MCF 10A (cell line): ENCODE data around the gene PTER. TPM values are rescaled to one million over a fixed set of nuclear protein-coding genes. Genes with fewer than 3 reads are reported as not detected.

Experiments
- BruUV-seq: library from RNA; stranded (reverse); fragments of 400-500 nt; replicated peaks from 2 replicates; lab custom pipeline; 2021; lab: Mats Ljungman, UMichigan
- CTCF ChIA-PET: fragments of 300-600 bp; sonication (Branson Sonifier 250); formaldehyde crosslinking; extraction: SDS; loops from one replicate; lab custom pipeline; 2021; ENCODE audit warnings: antibody characterized with exemption, inconsistent platforms; lab: Yijun Ruan, JAX
- POLR2A ChIA-PET: fragments of 300-600, 350-650 bp; sonication (Branson Sonifier 250); formaldehyde crosslinking; extraction: SDS; loops from one replicate; lab custom pipeline; 2020; ENCODE audit warnings: antibody characterized with exemption, inconsistent platforms; lab: Yijun Ruan, JAX
- DNase-seq: peaks from one replicate; pipeline ENCODE4 v3.0.0-alpha.2; 2018; ENCODE audit not compliant: unreplicated experiment
- H3K27ac Mint-ChIP-seq: one replicate; pipeline ENCODE4 v1.8.0; 2022; ENCODE audit warnings: mild to moderate bottlenecking, low read depth, mixed read lengths; ENCODE audit not compliant: unreplicated experiment
- H3K27me3 Mint-ChIP-seq: one replicate; pipeline ENCODE4 v1.8.0; 2022; ENCODE audit warnings: mixed read lengths; ENCODE audit not compliant: insufficient read depth, unreplicated experiment
- H3K36me3 Mint-ChIP-seq: one replicate; pipeline ENCODE4 v1.8.0; 2022; ENCODE audit warnings: mild to moderate bottlenecking, moderate library complexity, mixed read lengths; ENCODE audit not compliant: insufficient read depth, unreplicated experiment
- H3K4me1 Mint-ChIP-seq: one replicate; pipeline ENCODE4 v1.8.0; 2022; ENCODE audit warnings: mixed read lengths; ENCODE audit not compliant: insufficient read depth, unreplicated experiment
- H3K4me3 Mint-ChIP-seq: one replicate; pipeline ENCODE4 v1.8.0; 2022; ENCODE audit warnings: mild to moderate bottlenecking, moderate library complexity, mixed read lengths; ENCODE audit not compliant: unreplicated experiment
- H3K9me3 Mint-ChIP-seq: one replicate; pipeline ENCODE4 v1.8.0; 2022; ENCODE audit warnings: mixed read lengths; ENCODE audit not compliant: unreplicated experiment
- CTCF ChIP-seq: fragments of 200-600 bp; IDR thresholded peaks from one replicate; pipeline ENCODE4 v1.8.0; 2022; ENCODE audit warnings: antibody characterized with exemption, mild to moderate bottlenecking; ENCODE audit not compliant: unreplicated experiment
- intact Hi-C: fragments of 100-400 bp; cut with micrococcal nuclease; formaldehyde crosslinking; loops from 2 replicates; pipeline ENCODE4 v1.14.1; 2022
- total RNA-seq: library from RNA; stranded (reverse); gene quantifications from 2 replicates; pipeline ENCODE4 v1.2.3, GENCODE V29; 2022

The PTER gene
- total RNA-seq, 1 experiment from 2014 or later = 50.8 TPM

GRCh38 chr10:16445770-16446469 lies 9.1 kb downstream of the PTER start:
- no TSS peak for BruUV-seq
- H3K4me1 Mint-ChIP-seq = peaks cover 9% of the 10 kb centered on the region
- H3K9me3 Mint-ChIP-seq = no peaks in the 10 kb centered on the region
- no peak overlapping the region for H3K27ac Mint-ChIP-seq
- intact Hi-C loops = no loop called here
- TF ChIP-seq CTCF = no peak
- H3K4me3 Mint-ChIP-seq = no peak overlapping the region
- ChIA-PET POLR2A (interaction anchor here (1.4 kb wide), 1 partner anchor 11 kb away, joined by 7 read pairs; no protein-coding TSS in a partner anchor), CTCF (interaction anchor here (0.6 to 0.8 kb wide), 3 partner anchors 95 to 1191 kb away, joined by 3 to 4 read pairs (median 3); no protein-coding TSS in a partner anchor)
- DNase-seq = no peak
- no peaks in the 10 kb centered on the region for H3K27me3 Mint-ChIP-seq
- peaks cover 19% of the 10 kb centered on the region for H3K36me3 Mint-ChIP-seq

- ChIA-PET CTCF (no interaction called here), POLR2A (interaction anchor here (0.7 kb wide), 1 partner anchor 1560 kb away, joined by 3 read pairs; no protein-coding TSS in a partner anchor)
- H3K4me1 Mint-ChIP-seq = no peaks in the 10 kb centered on the region
- no peak for TF ChIP-seq CTCF
- H3K4me3 Mint-ChIP-seq = no peak overlapping the region
- H3K27ac Mint-ChIP-seq = no peak overlapping the region
- peaks cover 9% of the 10 kb centered on the region for H3K36me3 Mint-ChIP-seq
- DNase-seq = no peak
- H3K27me3 Mint-ChIP-seq = no peaks in the 10 kb centered on the region
- no peaks in the 10 kb centered on the region for H3K9me3 Mint-ChIP-seq
- intact Hi-C loops = no loop called here
- no TSS peak for BruUV-seq
Measured at GRCh38 chr10:16449454-16449853, 12.6 kb downstream of the PTER start.

GRCh38 chr10:16458166-16458955 lies 21.6 kb downstream of the PTER start:
- CTCF ChIA-PET = interaction anchor here (0.5 to 0.7 kb wide), 2 partner anchors 18 to 530 kb away, joined by 3 read pairs; no protein-coding TSS in a partner anchor
- no peaks in the 10 kb centered on the region for H3K27me3 Mint-ChIP-seq
- H3K4me3 Mint-ChIP-seq = no peak overlapping the region
- POLR2A ChIA-PET = no interaction called here
- H3K9me3 Mint-ChIP-seq = no peaks in the 10 kb centered on the region
- intact Hi-C loops = no loop called here
- no peak for TF ChIP-seq CTCF
- H3K36me3 Mint-ChIP-seq = peaks cover 4% of the 10 kb centered on the region
- DNase-seq = no peak
- BruUV-seq = no TSS peak
- no peaks in the 10 kb centered on the region for H3K4me1 Mint-ChIP-seq
- H3K27ac Mint-ChIP-seq = no peak overlapping the region

- no peaks in the 10 kb centered on the region for H3K9me3 Mint-ChIP-seq
- ChIA-PET POLR2A (no interaction called here), CTCF (no interaction called here)
- BruUV-seq = no TSS peak
- peaks cover 7% of the 10 kb centered on the region for H3K36me3 Mint-ChIP-seq
- H3K27me3 Mint-ChIP-seq = no peaks in the 10 kb centered on the region
- intact Hi-C loops = no loop called here
- no peak for DNase-seq
- H3K4me3 Mint-ChIP-seq = no peak overlapping the region
- no peak for TF ChIP-seq CTCF
- H3K27ac Mint-ChIP-seq = no peak overlapping the region
- no peaks in the 10 kb centered on the region for H3K4me1 Mint-ChIP-seq
Measured at GRCh38 chr10:16459423-16459939, 22.7 kb downstream of the PTER start.
